Upper lobe of right lung (tissue), 1 donor: ENCODE results near the gene ZNF106. TPM values are rescaled to one million over a fixed set of nuclear protein-coding genes. Genes with fewer than 3 reads are reported as not detected.

ENCODE experiments used
- ATAC-seq: fragments of 200-7000 bp; cut with Tn5 transposase; one replicate; pipeline ENCODE4 v1.9.1; 2020; ENCODE audit warnings: mild to moderate bottlenecking, moderate library complexity
- DNase-seq: peaks from one replicate; pipeline ENCODE4 v3.0.0-alpha.2; 2020
- H3K27ac ChIP-seq: fragments of 200-600 bp; one replicate; pipeline ENCODE4 v1.8.0; 2022
- H3K27me3 ChIP-seq: fragments of 200-600 bp; one replicate; pipeline ENCODE4 v1.8.0; 2022; ENCODE audit warnings: mild to moderate bottlenecking
- H3K36me3 ChIP-seq: fragments of 200-600 bp; one replicate; pipeline ENCODE4 v1.8.0; 2022
- H3K4me1 ChIP-seq: fragments of 200-600 bp; one replicate; pipeline ENCODE4 v1.8.0; 2022
- H3K4me3 ChIP-seq: fragments of 200-600 bp; one replicate; pipeline ENCODE4 v1.8.0; 2022; ENCODE audit warnings: mild to moderate bottlenecking
- H3K9me3 ChIP-seq: fragments of 200-600 bp; one replicate; pipeline ENCODE4 v1.8.0; 2022
- CTCF ChIP-seq: fragments of 200-600 bp; IDR thresholded peaks from one replicate; pipeline ENCODE4 v1.8.0; 2022; ENCODE audit warnings: antibody characterized with exemption
- intact Hi-C: fragments of 100-400 bp; cut with DNase I; formaldehyde crosslinking; loops from one replicate; pipeline ENCODE4 v1.11.0; 2022
- total RNA-seq: library from RNA; stranded (reverse); fragmentation: NEBNext Ultra II Directional; extraction: Animal tissue kit (Norgen Biotek cat#: 25700); gene quantifications from one replicate; pipeline ENCODE4 v1.2.1, GENCODE V29; 2021
- donor health status: DM: no; HTN: yes; CAD: no; lungs with severe emphysema.

ZNF106 gene
- total RNA-seq, 1 donor from 2014 or later, result 118 TPM

- H3K27ac ChIP-seq, result no peak overlapping the region
- no peak for ATAC-seq
- no peaks in the 10 kb centered on the region for H3K4me1 ChIP-seq
- H3K4me3 ChIP-seq, result no peak overlapping the region
- no peak for DNase-seq
- no peak for TF ChIP-seq CTCF
- H3K9me3 ChIP-seq, result no peaks in the 10 kb centered on the region
- peaks cover 95% of the 10 kb centered on the region for H3K36me3 ChIP-seq
- intact Hi-C loops, result no loop called here
- no peaks in the 10 kb centered on the region for H3K27me3 ChIP-seq
These were observed 46.4 kb downstream of the ZNF106 start for GRCh38 chr15:42444415-42445063.

GRCh38 chr15:42427429-42428223, 63.3 kb downstream of the ZNF106 start:
- Histone ChIP-seq H3K27ac (no peak overlapping the region), H3K36me3 (peaks cover 100% of the 10 kb centered on the region)
- ATAC-seq, result no peak

GRCh38 chr15:42421376-42421775, 69.6 kb downstream of the ZNF106 start:
- H3K27ac ChIP-seq, result no peak overlapping the region
- intact Hi-C loops, result no loop called here
- ATAC-seq, result no peak
- no peak overlapping the region for H3K4me3 ChIP-seq
- no peak for TF ChIP-seq CTCF
- H3K36me3 ChIP-seq, result peaks cover 100% of the 10 kb centered on the region
- no peaks in the 10 kb centered on the region for H3K27me3 ChIP-seq
- H3K9me3 ChIP-seq, result no peaks in the 10 kb centered on the region
- H3K4me1 ChIP-seq, result no peaks in the 10 kb centered on the region
- no peak for DNase-seq

More at GRCh38 chr15:42427429-42428223, 63.3 kb downstream of the ZNF106 start:
- TF ChIP-seq CTCF, result no peak
- Histone ChIP-seq H3K4me1 (no peaks in the 10 kb centered on the region), H3K27me3 (no peaks in the 10 kb centered on the region), H3K4me3 (no peak overlapping the region), H3K9me3 (no peaks in the 10 kb centered on the region)
- no peak for DNase-seq
- intact Hi-C loops, result no loop called here

- TF ChIP-seq CTCF, result no peak
These were observed 71.6 kb downstream of the ZNF106 start for GRCh38 chr15:42419369-42419768.

DNA sequence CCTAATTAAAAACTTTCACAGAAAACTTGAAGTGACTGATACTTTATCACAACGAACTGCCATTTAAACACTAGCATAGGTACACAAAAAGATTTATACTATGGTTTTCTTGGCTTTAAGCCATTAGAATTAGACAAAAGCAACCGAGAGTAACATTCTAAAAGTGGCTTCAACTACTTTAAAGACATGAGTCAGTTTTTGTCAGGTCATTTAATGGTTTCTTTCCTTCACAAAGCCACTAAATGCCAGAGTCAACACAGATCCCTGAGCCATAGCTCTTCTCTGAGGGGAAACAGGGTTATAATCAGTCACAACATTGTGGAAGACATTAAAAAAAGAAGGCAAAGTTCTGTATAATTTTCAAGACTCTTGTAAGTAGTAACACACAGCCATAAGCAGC, 77.0 kb downstream of the ZNF106 start:
- intact Hi-C loops, result no loop called here
- no peak for ATAC-seq

More at GRCh38 chr15:42419369-42419768, 71.6 kb downstream of the ZNF106 start:
- ATAC-seq (no peak), DNase-seq (no peak)
- peaks cover 100% of the 10 kb centered on the region for H3K36me3 ChIP-seq
- no peaks in the 10 kb centered on the region for H3K9me3 ChIP-seq
- H3K4me1 ChIP-seq, result no peaks in the 10 kb centered on the region
- H3K27ac ChIP-seq, result no peak overlapping the region
- intact Hi-C loops, result no loop called here
- H3K27me3 ChIP-seq, result no peaks in the 10 kb centered on the region
- H3K4me3 ChIP-seq, result no peak overlapping the region

More for the DNA sequence above, 77.0 kb downstream of the ZNF106 start:
- Histone ChIP-seq H3K27ac (no peak overlapping the region), H3K9me3 (no peaks in the 10 kb centered on the region), H3K4me1 (no peaks in the 10 kb centered on the region), H3K36me3 (peaks cover 82% of the 10 kb centered on the region), H3K4me3 (no peak overlapping the region), H3K27me3 (no peaks in the 10 kb centered on the region)
- no peak for TF ChIP-seq CTCF
- no peak for DNase-seq
